ENCODE results near the gene COL4A2. TPM values are rescaled to one million over a fixed set of nuclear protein-coding genes. Genes with fewer than 3 reads are reported as not detected.

Gene COL4A2
- total RNA-seq, 1 experiment from 2014 or later = 66.0 TPM

- no peak overlapping the region for H3K27ac Mint-ChIP-seq (ENCODE audit: low read depth, unreplicated experiment)
- H3K9me3 Mint-ChIP-seq (ENCODE audit: unreplicated experiment) = no peaks in the 10 kb centered on the region
- intact Hi-C loops (cut with micrococcal nuclease) = no loop called here
- H3K4me1 Mint-ChIP-seq (ENCODE audit: insufficient read depth, unreplicated experiment) = peaks cover 14% of the 10 kb centered on the region
- ChIA-PET POLR2A (no interaction called here), CTCF (no interaction called here)
- no peaks in the 10 kb centered on the region for H3K27me3 Mint-ChIP-seq (ENCODE audit: insufficient read depth, unreplicated experiment)
- no peak for DNase-seq (ENCODE audit: unreplicated experiment)
- no peak for TF ChIP-seq CTCF (IDR thresholded peaks at IDR 0.05; ENCODE audit: unreplicated experiment)
- no TSS peak for BruUV-seq (replicated peaks)
- no peaks in the 10 kb centered on the region for H3K36me3 Mint-ChIP-seq (ENCODE audit: insufficient read depth, unreplicated experiment)
- H3K4me3 Mint-ChIP-seq (ENCODE audit: unreplicated experiment) = no peak overlapping the region
Measured at GRCh38 chr13:110522721-110523120, 215.6 kb downstream of the COL4A2 start.

DNA sequence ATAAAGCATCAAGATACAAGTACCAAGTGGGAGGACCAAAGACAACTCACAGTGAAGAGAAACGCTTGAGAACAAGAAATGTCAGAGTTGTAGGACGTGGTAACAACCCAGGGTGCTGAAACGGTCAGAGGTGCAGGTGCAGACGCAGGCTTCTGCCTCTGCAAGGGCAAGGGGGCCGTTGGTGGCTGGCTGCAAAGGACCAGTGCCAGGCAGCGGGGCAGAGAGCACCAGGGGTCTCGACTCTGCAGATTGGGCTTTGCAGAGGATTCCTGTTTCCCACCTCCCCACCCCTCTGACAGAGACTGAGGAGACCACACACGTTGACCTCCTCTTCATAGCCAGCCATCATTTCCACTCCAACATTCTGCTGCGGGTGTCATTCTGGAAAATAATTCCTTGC is 216.1 kb downstream of the COL4A2 start:
- H3K36me3 Mint-ChIP-seq (ENCODE audit: insufficient read depth, unreplicated experiment) = no peaks in the 10 kb centered on the region
- intact Hi-C loops (cut with micrococcal nuclease) = no loop called here
- no peaks in the 10 kb centered on the region for H3K9me3 Mint-ChIP-seq (ENCODE audit: unreplicated experiment)
- no peak overlapping the region for H3K27ac Mint-ChIP-seq (ENCODE audit: low read depth, unreplicated experiment)
- no peak for DNase-seq (ENCODE audit: unreplicated experiment)
- POLR2A ChIA-PET = no interaction called here
- BruUV-seq (replicated peaks) = no TSS peak
- H3K4me3 Mint-ChIP-seq (ENCODE audit: unreplicated experiment) = no peak overlapping the region
- CTCF ChIA-PET = no interaction called here
- TF ChIP-seq CTCF (IDR thresholded peaks at IDR 0.05; ENCODE audit: unreplicated experiment) = no peak
- peaks cover 14% of the 10 kb centered on the region for H3K4me1 Mint-ChIP-seq (ENCODE audit: insufficient read depth, unreplicated experiment)
- no peaks in the 10 kb centered on the region for H3K27me3 Mint-ChIP-seq (ENCODE audit: insufficient read depth, unreplicated experiment)

DNA sequence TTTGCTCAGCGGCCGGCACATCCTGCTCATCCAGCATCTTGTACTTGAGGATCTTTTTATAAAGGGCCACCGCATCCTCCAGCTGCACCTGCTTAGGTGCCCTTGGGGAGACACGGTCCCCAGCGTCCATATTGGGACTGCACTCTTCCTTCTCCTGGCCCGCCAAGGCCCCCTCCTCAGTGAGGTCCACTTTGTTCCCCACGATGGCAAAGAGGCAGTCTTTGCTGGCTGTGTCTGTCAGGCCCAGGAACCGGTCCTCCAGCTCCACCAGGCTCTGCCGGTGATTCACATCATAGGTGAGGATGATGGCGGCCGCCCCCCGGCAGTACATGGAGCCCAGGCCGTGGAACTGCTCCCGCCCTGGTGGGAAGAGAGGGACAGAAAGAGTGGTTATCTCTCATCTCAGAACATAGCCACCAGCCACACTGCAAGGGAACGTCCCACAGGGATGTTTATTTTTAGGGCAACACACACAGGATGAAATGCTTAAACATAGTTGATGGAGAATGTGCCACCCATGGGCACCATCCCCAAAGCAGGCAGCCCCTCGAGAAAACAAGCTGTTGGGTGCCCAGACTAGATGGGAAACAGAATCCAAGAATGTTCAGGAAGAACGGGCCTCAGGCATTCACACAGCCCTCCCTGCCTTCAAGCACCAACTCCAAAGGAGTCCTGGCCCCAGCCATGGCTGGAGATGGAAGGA is 216.9 kb downstream of the COL4A2 start:
- BruUV-seq (replicated peaks) = no TSS peak
- ChIA-PET POLR2A (interaction anchor here (0.7 to 1.6 kb wide), 3 partner anchors 14 to 176 kb away, joined by 3 to 4 read pairs (median 3); partner anchors contain the start of gene RAB20), CTCF (interaction anchor here (1.2 kb wide), 1 partner anchor 49 kb away, joined by 4 read pairs; no protein-coding TSS in a partner anchor)
- TF ChIP-seq CTCF (IDR thresholded peaks at IDR 0.05; ENCODE audit: unreplicated experiment) = no peak
- H3K36me3 Mint-ChIP-seq (ENCODE audit: insufficient read depth, unreplicated experiment) = no peaks in the 10 kb centered on the region
- no peaks in the 10 kb centered on the region for H3K27me3 Mint-ChIP-seq (ENCODE audit: insufficient read depth, unreplicated experiment)
- intact Hi-C loops (cut with micrococcal nuclease) = no loop called here
- H3K4me1 Mint-ChIP-seq (ENCODE audit: insufficient read depth, unreplicated experiment) = peaks cover 14% of the 10 kb centered on the region
- peak overlapping the region; percentile 58 for H3K4me3 Mint-ChIP-seq (ENCODE audit: unreplicated experiment)
- no peak for DNase-seq (ENCODE audit: unreplicated experiment)
- H3K27ac Mint-ChIP-seq (ENCODE audit: low read depth, unreplicated experiment) = peak overlapping the region; percentile 18
- H3K9me3 Mint-ChIP-seq (ENCODE audit: unreplicated experiment) = no peaks in the 10 kb centered on the region

- POLR2A ChIA-PET = interaction anchor here (0.7 to 1.6 kb wide), 4 partner anchors 14 to 176 kb away, joined by 3 to 4 read pairs (median 4); partner anchors contain the start of gene RAB20
- intact Hi-C loops (cut with micrococcal nuclease) = no loop called here
- BruUV-seq (replicated peaks) = no TSS peak
- Mint-ChIP-seq H3K9me3 (ENCODE audit: unreplicated experiment) (no peaks in the 10 kb centered on the region), H3K36me3 (ENCODE audit: insufficient read depth, unreplicated experiment) (no peaks in the 10 kb centered on the region), H3K27me3 (ENCODE audit: insufficient read depth, unreplicated experiment) (no peaks in the 10 kb centered on the region), H3K27ac (ENCODE audit: low read depth, unreplicated experiment) (peak overlapping the region; percentile 18), H3K4me3 (ENCODE audit: unreplicated experiment) (peak overlapping the region; percentile 58), H3K4me1 (ENCODE audit: insufficient read depth, unreplicated experiment) (peaks cover 14% of the 10 kb centered on the region)
- no peak for TF ChIP-seq CTCF (IDR thresholded peaks at IDR 0.05; ENCODE audit: unreplicated experiment)
- peak; percentile 55 for DNase-seq (ENCODE audit: unreplicated experiment)
- CTCF ChIA-PET = interaction anchor here (0.7 to 1.2 kb wide), 2 partner anchors 25 to 48 kb away, joined by 4 to 6 read pairs; no protein-coding TSS in a partner anchor
Measured at GRCh38 chr13:110524541-110525257, 217.6 kb downstream of the COL4A2 start.
